Dermis microvascular lymphatic vessel endothelial cell (primary cell): Measurements from ENCODE around the gene CAPN2. TPM values are rescaled to one million over a fixed set of nuclear protein-coding genes. Genes with fewer than 3 reads are reported as not detected.
A peak's percentile ranks its signal among the peaks of the same experiment; 100 is the strongest.
"Not testable (repeated sequence)": the region's sequence is repeated elsewhere in the genome, so short reads cannot be mapped to it uniquely, and the experiment has no call there.

Source experiments
- DNase-seq, 2 donors: peaks; one replicate each; pipeline versions ENCODE4 v3.0.0 to v3.0.0-alpha.2; 2010; ENCODE audit warnings: low read depth in 2 of 2
- total RNA-seq: library from RNA; depleted of rRNA; stranded (reverse); fragments of >200 nt; gene quantifications from 2 replicates; pipeline ENCODE4 v1.2.1, GENCODE V29; 2014

CAPN2 gene
- total RNA-seq, 1 donor from 2014 or later, result 203 TPM

- DNase-seq, result no peak
Observed at GRCh38 chr1:223716302-223716862, 4.0 kb downstream of the CAPN2 start.

GRCh38 chr1:223717123-223717522 lies 4.8 kb downstream of the CAPN2 start:
- no peak for DNase-seq

GRCh38 chr1:223717695-223718363 lies 5.5 kb downstream of the CAPN2 start:
- no peak for DNase-seq

- no peak for DNase-seq
Observed at GRCh38 chr1:223718850-223719249, 6.5 kb downstream of the CAPN2 start.

- DNase-seq, result no peak
Observed at GRCh38 chr1:223720971-223721591, 8.7 kb downstream of the CAPN2 start.

- no peak for DNase-seq
Observed at GRCh38 chr1:223721658-223722607, 9.6 kb downstream of the CAPN2 start.

- DNase-seq, result no peak
Observed at GRCh38 chr1:223723351-223723904, 11.1 kb downstream of the CAPN2 start.

- DNase-seq, result no peak
Observed at GRCh38 chr1:223724376-223724775, 12.0 kb downstream of the CAPN2 start.

- DNase-seq, result no peak
Observed at GRCh38 chr1:223725578-223725977, 13.2 kb downstream of the CAPN2 start.

- DNase-seq, result peak; percentile 87 to 97
Observed at GRCh38 chr1:223726380-223727001, 14.2 kb downstream of the CAPN2 start.

GRCh38 chr1:223727541-223727940 lies 15.2 kb downstream of the CAPN2 start:
- DNase-seq, result no peak

- DNase-seq, result no peak
Observed at GRCh38 chr1:223729906-223730305, 17.6 kb downstream of the CAPN2 start.

GRCh38 chr1:223730479-223731132 lies 18.3 kb downstream of the CAPN2 start:
- no peak for DNase-seq

GRCh38 chr1:223731133-223731770 lies 18.9 kb downstream of the CAPN2 start:
- DNase-seq, result peak in 1 of 2 donors; percentile 83

GRCh38 chr1:223732993-223733798 lies 20.9 kb downstream of the CAPN2 start:
- DNase-seq, result peak; percentile 43 to 82

- no peak for DNase-seq
Observed at GRCh38 chr1:223733898-223734852, 21.8 kb downstream of the CAPN2 start.

- DNase-seq, result not testable (repeated sequence)
Observed at GRCh38 chr1:223736638-223737037, 24.3 kb downstream of the CAPN2 start.

- no peak for DNase-seq
Observed at GRCh38 chr1:223737342-223737741, 25.0 kb downstream of the CAPN2 start.
